Activated B cell treated with CpG ODN at 0.5 μM for 24 hours (primary cell): ENCODE data around the gene EDARADD. TPM values are rescaled to one million over a fixed set of nuclear protein-coding genes. Genes with fewer than 3 reads are reported as not detected.

Source experiments
- ATAC-seq: fragments of 200-7000 bp; cut with Tn5 transposase; one replicate; pipeline ENCODE4 v1.10.0; 2021; ENCODE audit warnings: low read depth, mild to moderate bottlenecking, moderate library complexity
- CTCF ChIA-PET: fragments of 350-600 bp; sonication (Branson Sonifier 250); formaldehyde crosslinking; loops from one replicate; lab custom pipeline; 2021; ENCODE audit warnings: antibody characterized with exemption; lab: Charles Lee
- POLR2A ChIA-PET: fragments of 350-600 bp; sonication (Branson Sonifier 250); formaldehyde crosslinking; loops from one replicate; lab custom pipeline; 2021; ENCODE audit warnings: antibody characterized with exemption; lab: Charles Lee
- DNase-seq: peaks from one replicate; pipeline ENCODE4 v3.0.0; 2022
- H3K27ac Mint-ChIP-seq: one replicate; pipeline ENCODE4 v1.8.0; 2020; ENCODE audit warnings: mixed read lengths
- H3K27me3 Mint-ChIP-seq: one replicate; pipeline ENCODE4 v1.8.0; 2021; ENCODE audit warnings: mixed read lengths
- H3K36me3 Mint-ChIP-seq: one replicate; pipeline ENCODE4 v1.8.0; 2021; ENCODE audit warnings: low read depth, mixed read lengths
- H3K4me1 Mint-ChIP-seq: one replicate; pipeline ENCODE4 v1.8.0; 2021; ENCODE audit warnings: mixed read lengths
- H3K4me3 Mint-ChIP-seq: one replicate; pipeline ENCODE4 v1.8.0; 2020; ENCODE audit warnings: mild to moderate bottlenecking, mixed read lengths
- H3K9me3 Mint-ChIP-seq: one replicate; pipeline ENCODE4 v1.8.0; 2020; ENCODE audit warnings: mixed read lengths
- intact Hi-C: fragments of 100-400 bp; cut with micrococcal nuclease; formaldehyde crosslinking; loops from one replicate; pipeline ENCODE4 v1.15.1; 2024
- total RNA-seq: library from RNA; stranded (reverse); gene quantifications from 2 replicates; pipeline ENCODE4 v1.2.3, GENCODE V29; 2022
- TF ChIP-seq, protein P1 (sequence below): fragments of 200-600 bp; IDR thresholded peaks from one replicate; pipeline ENCODE4 v1.8.0; 2022; ENCODE audit warnings: antibody characterized with exemption, mild to moderate bottlenecking

EDARADD gene
- total RNA-seq, 1 donor from 2014 or later = not detected

DNA sequence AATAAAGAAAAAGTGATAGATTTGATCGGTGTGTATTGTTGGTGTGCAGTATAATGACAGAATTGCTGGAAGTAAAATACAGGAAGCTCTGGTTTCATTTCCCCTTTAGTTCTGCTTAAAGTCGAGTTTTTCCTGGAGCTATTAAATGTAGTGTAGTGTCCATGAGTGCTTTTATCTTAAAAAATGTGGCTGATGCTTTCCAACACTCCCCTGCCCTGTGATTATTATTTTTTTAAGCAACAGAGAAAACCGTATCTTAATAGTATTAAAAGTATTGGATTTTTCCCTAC, 130.8 kb downstream of the EDARADD start:
- ChIA-PET POLR2A (interaction anchor here (0.5 to 1.8 kb wide), 3 partner anchors 79 to 416 kb away, joined by 4 to 8 read pairs (median 5); partner anchors contain the start of gene HEATR1), CTCF (no interaction called here)
- DNase-seq = no peak
- peak; percentile 12 for ATAC-seq
- TF ChIP-seq, protein P1, sequence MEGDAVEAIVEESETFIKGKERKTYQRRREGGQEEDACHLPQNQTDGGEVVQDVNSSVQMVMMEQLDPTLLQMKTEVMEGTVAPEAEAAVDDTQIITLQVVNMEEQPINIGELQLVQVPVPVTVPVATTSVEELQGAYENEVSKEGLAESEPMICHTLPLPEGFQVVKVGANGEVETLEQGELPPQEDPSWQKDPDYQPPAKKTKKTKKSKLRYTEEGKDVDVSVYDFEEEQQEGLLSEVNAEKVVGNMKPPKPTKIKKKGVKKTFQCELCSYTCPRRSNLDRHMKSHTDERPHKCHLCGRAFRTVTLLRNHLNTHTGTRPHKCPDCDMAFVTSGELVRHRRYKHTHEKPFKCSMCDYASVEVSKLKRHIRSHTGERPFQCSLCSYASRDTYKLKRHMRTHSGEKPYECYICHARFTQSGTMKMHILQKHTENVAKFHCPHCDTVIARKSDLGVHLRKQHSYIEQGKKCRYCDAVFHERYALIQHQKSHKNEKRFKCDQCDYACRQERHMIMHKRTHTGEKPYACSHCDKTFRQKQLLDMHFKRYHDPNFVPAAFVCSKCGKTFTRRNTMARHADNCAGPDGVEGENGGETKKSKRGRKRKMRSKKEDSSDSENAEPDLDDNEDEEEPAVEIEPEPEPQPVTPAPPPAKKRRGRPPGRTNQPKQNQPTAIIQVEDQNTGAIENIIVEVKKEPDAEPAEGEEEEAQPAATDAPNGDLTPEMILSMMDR = no peak
- Mint-ChIP-seq H3K9me3 (no peaks in the 10 kb centered on the region), H3K27me3 (no peaks in the 10 kb centered on the region), H3K4me3 (peak overlapping the region; percentile 95), H3K27ac (peak overlapping the region; percentile 90), H3K36me3 (peaks cover 30% of the 10 kb centered on the region), H3K4me1 (peaks cover 12% of the 10 kb centered on the region)
- intact Hi-C loops = loop anchor here (1.0 to 10.0 kb wide), 8 partner anchors 79 to 1198 kb away; partner anchors contain the start of genes ARID4B, B3GALNT2, GGPS1 and GPR137B

DNA sequence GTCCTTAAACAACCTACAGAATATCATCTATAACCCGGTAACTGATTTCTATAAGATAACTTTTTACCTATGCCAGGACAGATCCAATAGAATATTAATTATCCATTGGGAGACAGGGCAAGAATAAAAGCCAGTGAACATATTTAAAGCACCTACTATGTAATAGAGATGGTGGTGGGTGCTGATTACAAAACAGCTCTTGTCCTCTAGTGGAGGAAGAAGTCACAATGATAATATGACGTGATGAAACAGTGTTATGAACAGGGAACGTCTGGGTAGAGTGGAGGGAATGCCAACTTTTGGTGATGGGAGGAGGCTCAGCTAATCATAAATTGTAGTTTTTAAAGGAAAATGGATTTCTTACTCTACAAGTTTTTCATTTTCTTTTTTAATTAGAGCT, 132.0 kb downstream of the EDARADD start:
- ATAC-seq (no peak), DNase-seq (no peak)
- H3K36me3 Mint-ChIP-seq = peaks cover 34% of the 10 kb centered on the region
- CTCF ChIA-PET = no interaction called here
- TF ChIP-seq, protein P1 = no peak
- H3K27ac Mint-ChIP-seq = peak overlapping the region; percentile 20
- no peak overlapping the region for H3K4me3 Mint-ChIP-seq
- intact Hi-C loops = loop anchor here (10.0 kb wide), 1 partner anchor 1021 kb away; the partner anchor contains the start of gene B3GALNT2
- H3K4me1 Mint-ChIP-seq = peaks cover 23% of the 10 kb centered on the region
- H3K27me3 Mint-ChIP-seq = no peaks in the 10 kb centered on the region
- POLR2A ChIA-PET = no interaction called here
- H3K9me3 Mint-ChIP-seq = no peaks in the 10 kb centered on the region

DNA sequence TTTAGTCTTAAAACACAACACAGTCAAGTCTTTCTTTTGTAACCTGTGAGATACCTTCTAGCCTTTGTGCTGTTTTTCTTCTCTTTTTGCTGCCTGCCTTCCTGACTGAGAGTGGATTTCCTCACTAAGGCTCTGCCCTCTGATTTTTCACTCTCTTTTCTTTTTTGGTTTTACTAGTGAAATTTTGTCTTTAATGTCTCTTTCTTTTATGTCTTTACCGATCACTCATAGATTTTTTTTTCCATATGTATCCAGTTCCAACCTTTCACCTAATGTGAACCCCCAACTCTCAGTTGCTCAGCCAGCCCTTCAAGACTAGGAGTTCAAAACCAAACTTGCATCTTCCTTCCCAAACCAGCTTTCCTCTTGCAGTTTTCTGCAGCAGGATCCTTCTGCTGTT, 136.2 kb downstream of the EDARADD start:
- no peaks in the 10 kb centered on the region for H3K27me3 Mint-ChIP-seq
- peaks cover 34% of the 10 kb centered on the region for H3K36me3 Mint-ChIP-seq
- TF ChIP-seq, protein P1 = no peak
- ChIA-PET POLR2A (interaction anchor here (0.5 kb wide), 1 partner anchor 28 kb away, joined by 10 read pairs; no protein-coding TSS in a partner anchor), CTCF (no interaction called here)
- DNase-seq (no peak), ATAC-seq (no peak)
- no peak overlapping the region for H3K4me3 Mint-ChIP-seq
- intact Hi-C loops = no loop called here
- no peaks in the 10 kb centered on the region for H3K9me3 Mint-ChIP-seq
- peaks cover 27% of the 10 kb centered on the region for H3K4me1 Mint-ChIP-seq
- H3K27ac Mint-ChIP-seq = no peak overlapping the region

DNA sequence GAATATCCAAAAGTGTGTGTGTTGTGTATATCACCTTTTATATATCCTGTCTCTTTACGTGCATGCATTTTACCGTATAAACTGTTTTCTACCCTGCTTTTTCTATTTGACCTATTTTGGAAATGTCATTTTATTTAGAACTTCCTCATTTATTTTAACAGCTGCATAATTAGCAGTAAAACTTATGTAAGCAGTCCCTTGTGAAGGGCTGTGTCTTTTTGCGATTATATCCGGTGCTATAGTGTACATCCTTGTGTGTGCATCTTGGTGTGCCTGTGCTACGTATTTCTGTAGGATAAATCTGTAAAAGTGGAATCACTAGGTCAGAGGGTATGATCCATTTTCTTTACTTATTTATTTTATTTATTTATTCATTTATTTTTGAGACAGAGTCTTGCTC, 136.9 kb downstream of the EDARADD start:
- ATAC-seq = peak; percentile 37
- CTCF ChIA-PET = no interaction called here
- POLR2A ChIA-PET = interaction anchor here (0.5 kb wide), 2 partner anchors 28 to 394 kb away, joined by 7 to 10 read pairs; no protein-coding TSS in a partner anchor
- H3K4me1 Mint-ChIP-seq = peaks cover 27% of the 10 kb centered on the region
- no peak for DNase-seq
- peak overlapping the region; percentile 64 for H3K27ac Mint-ChIP-seq
- no peaks in the 10 kb centered on the region for H3K9me3 Mint-ChIP-seq
- TF ChIP-seq, protein P1 = no peak
- no peaks in the 10 kb centered on the region for H3K27me3 Mint-ChIP-seq
- intact Hi-C loops = no loop called here
- H3K36me3 Mint-ChIP-seq = peaks cover 38% of the 10 kb centered on the region
- no peak overlapping the region for H3K4me3 Mint-ChIP-seq

DNA sequence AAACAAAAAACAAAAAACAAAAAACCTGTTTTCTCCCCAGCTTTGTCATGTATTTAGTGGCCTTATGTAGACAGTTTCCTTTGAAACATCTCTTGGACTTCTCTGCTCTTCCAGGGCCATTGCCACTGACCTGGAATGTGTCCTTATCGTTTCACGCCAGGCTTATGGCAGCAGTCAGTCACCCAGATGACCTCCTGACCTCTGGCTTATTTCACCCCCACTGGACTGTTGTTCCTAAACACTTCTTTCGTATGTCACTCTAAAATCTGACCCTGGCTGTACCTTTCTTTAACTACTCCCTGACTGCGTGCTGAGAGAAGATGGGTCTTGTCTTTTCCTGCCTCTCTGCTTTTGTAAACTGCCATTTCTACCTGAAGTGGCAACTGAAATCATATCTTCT, 138.8 kb downstream of the EDARADD start:
- no peaks in the 10 kb centered on the region for H3K9me3 Mint-ChIP-seq
- H3K4me3 Mint-ChIP-seq = no peak overlapping the region
- intact Hi-C loops = no loop called here
- no peak overlapping the region for H3K27ac Mint-ChIP-seq
- ChIA-PET CTCF (no interaction called here), POLR2A (no interaction called here)
- TF ChIP-seq, protein P1 = no peak
- no peak for DNase-seq
- no peaks in the 10 kb centered on the region for H3K27me3 Mint-ChIP-seq
- no peak for ATAC-seq
- H3K4me1 Mint-ChIP-seq = peaks cover 27% of the 10 kb centered on the region
- H3K36me3 Mint-ChIP-seq = peaks cover 36% of the 10 kb centered on the region
